ENCODE results near the gene KCNJ1. TPM values are rescaled to one million over a fixed set of nuclear protein-coding genes. Genes with fewer than 3 reads are reported as not detected.

The KCNJ1 gene
- total and polyA plus RNA-seq, 10 of the 15 experiments (the other 5 are each of a cell fraction or from before 2014, with no cell fraction given): not detected

- TF ChIP-seq BACH1 (IDR thresholded peaks at IDR 0.05; ENCODE audit: borderline replicate concordance) (no peak), HDGF (IDR thresholded peaks at IDR 0.05) (no peak)
Measured at GRCh38 chr11:128891913-128892398, 24.9 kb upstream of the KCNJ1 start (continued).

- no TSS peak for BruUV-seq (replicated peaks)
- ChIA-PET CTCF (interaction anchor here (1.9 to 10.8 kb wide), 2 partner anchors 9 to 64 kb away, joined by 6 to 480 read pairs; no protein-coding TSS in a partner anchor), RAD21 (ENCODE audit: unreplicated experiment) (interaction anchor here (0.6 kb wide), 1 partner anchor 50 kb away, joined by 4 read pairs; no protein-coding TSS in a partner anchor), SMC1A (ENCODE audit: uncharacterized antibody, unreplicated experiment) (interaction anchor here (12.3 kb wide), 1 partner anchor 62 kb away, joined by 249 read pairs; no protein-coding TSS in a partner anchor), POLR2A (no interaction called here)
- no peak within 1 kb of the TSS for H3K9ac ChIP-seq (ENCODE audit: control insufficient read depth, insufficient read depth, low read length)
- FAIRE-seq (no peak), DNase-seq (ENCODE audit: low read depth, low spot score) (no peak), ATAC-seq (no peak; the same call in 2 of the 3 replicates)
- peaks cover 6% of the 10 kb centered on the region for H3K4me1 ChIP-seq (ENCODE audit: control insufficient read depth, insufficient read depth, low read length)
- H3K27ac ChIP-seq (ENCODE audit: control insufficient read depth, insufficient read depth): no peak within 1 kb of the TSS
- no peaks in the 10 kb centered on the region for H3K79me2 ChIP-seq (ENCODE audit: control insufficient read depth, insufficient read depth, low read length)
- in situ Hi-C loops (cut with MboI) (no loop called here), intact Hi-C loops (cut with micrococcal nuclease; ENCODE audit: unreplicated experiment) (no loop called here)
- H3K27me3 ChIP-seq (replicated peaks in 1 of 2; ENCODE audit: control insufficient read depth in 2 of 2, insufficient read depth in 2 of 2, low read length in 1 of 2): peaks cover 13 to 16% of the 10 kb centered on the region in 2 experiments
- H3K36me3 ChIP-seq (ENCODE audit: control insufficient read depth in 2 of 2, insufficient read depth in 2 of 2, low read length in 1 of 2): no peaks in the 10 kb centered on the region
- no peaks in the 10 kb centered on the region for H3K9me3 ChIP-seq (replicated peaks; ENCODE audit: control insufficient read depth, insufficient read depth, low read length)
- no peak within 1 kb of the TSS for H3K4me3 ChIP-seq
- WGBS (ENCODE audit: insufficient coverage, insufficient replicate concordance, low lambda C conversion rate, missing lambda C conversion rate): 16% methylated on average over 53 of the region's 85 CpGs
- TF ChIP-seq ZNF622 (IDR thresholded peaks at IDR 0.05) (no peak), SUZ12 (IDR thresholded peaks at IDR 0.05; ENCODE audit: unreplicated experiment) (peak; percentile 37)
- no peak within 1 kb of the TSS for H2AFZ ChIP-seq (ENCODE audit: control insufficient read depth, low read depth, low read length)
- H4K20me1 ChIP-seq (ENCODE audit: control insufficient read depth, insufficient read depth): no peaks in the 10 kb centered on the region
- no peak within 1 kb of the TSS for H3K4me2 ChIP-seq (ENCODE audit: control insufficient read depth, insufficient read depth)
Measured at GRCh38 chr11:128890543-128891368, 23.7 kb upstream of the KCNJ1 start, which contains the start of gene KCNJ5. TSS of gene KCNJ5 (plus strand) at chr11:128891356. CDS start at chr11:128911274, 19,918 bp downstream.

- intact Hi-C loops (cut with micrococcal nuclease; ENCODE audit: unreplicated experiment) (no loop called here), in situ Hi-C loops (cut with MboI) (no loop called here)
- H3K9me3 ChIP-seq (replicated peaks; ENCODE audit: control insufficient read depth, insufficient read depth, low read length): no peaks in the 10 kb centered on the region
- H4K20me1 ChIP-seq (ENCODE audit: control insufficient read depth, insufficient read depth): no peaks in the 10 kb centered on the region
- CTCF ChIA-PET: interaction anchor here (10.8 kb wide), 1 partner anchor 65 kb away, joined by 480 read pairs; no protein-coding TSS in a partner anchor
- RAD21 ChIA-PET (ENCODE audit: unreplicated experiment): no interaction called here
- SMC1A ChIA-PET (ENCODE audit: uncharacterized antibody, unreplicated experiment): interaction anchor here (12.3 kb wide), 1 partner anchor 63 kb away, joined by 249 read pairs; no protein-coding TSS in a partner anchor
- 13% methylated on average over 9 of the region's 9 CpGs for WGBS (ENCODE audit: insufficient coverage, insufficient replicate concordance, low lambda C conversion rate, missing lambda C conversion rate)
- H3K27ac ChIP-seq (ENCODE audit: control insufficient read depth, insufficient read depth): no peak overlapping the region
- POLR2A ChIA-PET: no interaction called here
- H3K4me1 ChIP-seq (ENCODE audit: control insufficient read depth, insufficient read depth, low read length): peaks cover 6% of the 10 kb centered on the region
- no peaks in the 10 kb centered on the region for H3K79me2 ChIP-seq (ENCODE audit: control insufficient read depth, insufficient read depth, low read length)
- ATAC-seq (no peak), DNase-seq (ENCODE audit: low read depth, low spot score) (no peak), FAIRE-seq (no peak)
- BruUV-seq (replicated peaks): no TSS peak
- no peaks in the 10 kb centered on the region for H3K36me3 ChIP-seq (ENCODE audit: control insufficient read depth in 2 of 2, insufficient read depth in 2 of 2, low read length in 1 of 2)
- no peak overlapping the region for H2AFZ ChIP-seq (ENCODE audit: control insufficient read depth, low read depth, low read length)
- no peak overlapping the region for H3K4me3 ChIP-seq
- H3K27me3 ChIP-seq (replicated peaks in 1 of 2; ENCODE audit: control insufficient read depth in 2 of 2, insufficient read depth in 2 of 2, low read length in 1 of 2): peaks cover 13 to 14% of the 10 kb centered on the region in 2 experiments
- H3K9ac ChIP-seq (ENCODE audit: control insufficient read depth, insufficient read depth, low read length): no peak overlapping the region
- H3K4me2 ChIP-seq (ENCODE audit: control insufficient read depth, insufficient read depth): no peak overlapping the region
- TF ChIP-seq SUZ12 (IDR thresholded peaks at IDR 0.05; ENCODE audit: unreplicated experiment) (no peak), ZNF207 (IDR thresholded peaks at IDR 0.05; ENCODE audit: borderline replicate concordance) (no peak), ZBTB4 (CRISPR knock-in tag; IDR thresholded peaks at IDR 0.05) (no peak), EZH2 (IDR thresholded peaks at IDR 0.05; ENCODE audit: borderline replicate concordance, control insufficient read depth, low read depth, low read length) (no peak)
Measured at GRCh38 chr11:128890216-128890542, 23.1 kb upstream of the KCNJ1 start.

Measured in GM12878 (cell line).